CD4-positive, alpha-beta T cell treated with Interleukin-12 subunit alpha and Interleukin-12 subunit beta, for 1 hour (primary cell): ENCODE results near the gene SIM2.
"Not testable (repeated sequence)": the region's sequence is repeated elsewhere in the genome, so short reads cannot be mapped to it uniquely, and the experiment has no call there.

Experiments used
- DNase-seq: peaks from one replicate; pipeline ENCODE4 v3.0.0-alpha.2; 2020

SIM2 gene

GRCh38 chr21:36698981-36699545, at the start of gene SIM2:
Gene SIM2, plus strand, starts transcription at chr21:36699115. Its CDS starts 632 bp downstream, at chr21:36699747.
- DNase-seq: no peak

GRCh38 chr21:36654324-36654723, 44.6 kb upstream of the SIM2 start:
- no peak for DNase-seq

GRCh38 chr21:36654796-36655325, 44.1 kb upstream of the SIM2 start:
- no peak for DNase-seq

GRCh38 chr21:36656138-36656537, 42.8 kb upstream of the SIM2 start:
- no peak for DNase-seq

- not testable (repeated sequence) for DNase-seq
These were observed 41.6 kb upstream of the SIM2 start for GRCh38 chr21:36657290-36657689.

GRCh38 chr21:36657999-36658398, 40.9 kb upstream of the SIM2 start:
- no peak for DNase-seq

GRCh38 chr21:36658926-36659325, 40.0 kb upstream of the SIM2 start:
- no peak for DNase-seq

GRCh38 chr21:36661511-36662309, 37.2 kb upstream of the SIM2 start:
- no peak for DNase-seq

- DNase-seq: no peak
These were observed 35.7 kb upstream of the SIM2 start for GRCh38 chr21:36663033-36663855.

- no peak for DNase-seq
These were observed 34.3 kb upstream of the SIM2 start for GRCh38 chr21:36664662-36664990.

GRCh38 chr21:36665806-36666205, 33.1 kb upstream of the SIM2 start:
- DNase-seq: no peak

- DNase-seq: no peak
These were observed 30.2 kb upstream of the SIM2 start for GRCh38 chr21:36668713-36669112.

GRCh38 chr21:36671836-36672235, 27.1 kb upstream of the SIM2 start:
- no peak for DNase-seq

- DNase-seq: not testable (repeated sequence)
These were observed 26.6 kb upstream of the SIM2 start for GRCh38 chr21:36672296-36672695.

GRCh38 chr21:36672737-36673136, 26.2 kb upstream of the SIM2 start:
- DNase-seq: no peak

GRCh38 chr21:36676039-36676950, 22.6 kb upstream of the SIM2 start:
- no peak for DNase-seq

- DNase-seq: no peak
These were observed 21.5 kb upstream of the SIM2 start for GRCh38 chr21:36677443-36677842.

- no peak for DNase-seq
These were observed 20.4 kb upstream of the SIM2 start for GRCh38 chr21:36678538-36678937.

- DNase-seq: no peak
These were observed 17.7 kb upstream of the SIM2 start for GRCh38 chr21:36681117-36681631.

- no peak for DNase-seq
These were observed 13.8 kb upstream of the SIM2 start for GRCh38 chr21:36684957-36685714.

- DNase-seq: no peak
These were observed 12.0 kb upstream of the SIM2 start for GRCh38 chr21:36686955-36687354.

- DNase-seq: no peak
These were observed 10.6 kb upstream of the SIM2 start for GRCh38 chr21:36688324-36688723.
